CD4-positive, alpha-beta T cell treated with Interleukin-12 subunit alpha and Interleukin-12 subunit beta, for 1 hour (primary cell): ENCODE data around the gene PTGDS.

ENCODE experiments used
- DNase-seq: peaks from one replicate; pipeline ENCODE4 v3.0.0-alpha.2; 2020

PTGDS gene

GRCh38 chr9:136977223-136977622, at the start of gene PTGDS:
TSS of gene PTGDS (plus strand) at chr9:136977504. CDS start at chr9:136977579, 75 bp downstream.
- no peak for DNase-seq

DNA sequence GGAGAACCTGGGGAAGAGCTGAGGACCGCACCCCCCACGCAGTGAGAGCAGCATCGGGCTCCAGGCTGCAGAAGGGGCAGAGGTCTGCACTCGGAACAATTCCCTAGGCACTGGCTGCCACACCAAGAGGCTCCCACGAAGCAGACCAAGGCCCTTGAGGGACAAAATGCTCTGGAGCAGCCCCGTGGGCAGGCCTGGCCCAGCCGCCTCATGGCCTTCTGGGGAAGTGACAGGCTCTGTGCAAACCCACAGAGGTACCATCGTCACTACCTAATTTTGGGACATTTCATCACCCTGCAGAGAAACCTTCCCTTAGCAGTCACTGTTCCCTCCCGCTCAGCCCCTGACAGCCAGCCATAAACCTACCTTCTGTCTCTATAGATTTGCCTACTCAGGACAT, 48.7 kb upstream of the PTGDS start:
- DNase-seq = no peak

DNA sequence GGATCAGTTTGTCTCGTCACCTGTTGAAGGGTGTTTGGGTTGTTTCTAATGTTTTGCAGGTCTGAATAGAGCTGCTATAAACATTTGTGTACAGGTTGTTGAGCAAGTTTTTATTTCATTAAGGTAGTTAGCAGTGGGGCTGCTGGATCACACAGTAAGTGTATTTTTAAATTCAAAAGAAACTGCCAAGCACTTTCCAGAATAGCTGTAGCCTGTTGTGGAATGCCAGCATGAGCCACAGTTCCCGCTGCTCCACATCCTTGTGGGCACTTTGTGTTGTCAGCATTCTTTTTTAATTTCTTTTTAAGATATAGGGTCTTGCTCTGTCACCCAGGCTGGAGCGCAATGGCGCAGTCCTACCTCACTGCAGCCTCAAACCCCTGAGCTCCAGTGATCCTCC, 47.3 kb upstream of the PTGDS start:
- DNase-seq = no peak

DNA sequence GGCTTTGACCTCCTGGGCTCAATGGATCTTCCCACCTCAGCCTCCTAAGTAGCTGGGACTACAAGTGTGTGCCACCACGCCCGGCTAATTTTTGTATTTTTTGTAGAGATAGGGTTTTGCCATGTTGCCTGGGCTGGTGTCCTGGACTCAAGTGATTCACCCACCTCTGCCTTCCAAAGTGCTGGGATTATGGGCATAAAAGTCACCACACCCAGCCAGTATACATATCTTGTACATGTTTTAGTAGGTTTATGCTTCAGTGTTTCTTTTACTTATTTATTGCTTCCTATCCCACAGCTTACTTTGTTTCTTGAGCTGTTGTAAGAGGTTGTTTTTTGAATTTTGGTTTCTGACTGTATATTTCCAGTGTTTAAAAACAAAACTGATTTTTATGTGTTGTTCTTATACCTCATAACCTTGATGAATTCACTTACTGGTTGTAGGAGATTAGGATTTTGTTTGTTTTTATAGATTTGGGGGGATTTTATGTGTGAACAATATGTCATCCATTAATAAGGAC, 45.6 kb upstream of the PTGDS start:
- DNase-seq = no peak

DNA sequence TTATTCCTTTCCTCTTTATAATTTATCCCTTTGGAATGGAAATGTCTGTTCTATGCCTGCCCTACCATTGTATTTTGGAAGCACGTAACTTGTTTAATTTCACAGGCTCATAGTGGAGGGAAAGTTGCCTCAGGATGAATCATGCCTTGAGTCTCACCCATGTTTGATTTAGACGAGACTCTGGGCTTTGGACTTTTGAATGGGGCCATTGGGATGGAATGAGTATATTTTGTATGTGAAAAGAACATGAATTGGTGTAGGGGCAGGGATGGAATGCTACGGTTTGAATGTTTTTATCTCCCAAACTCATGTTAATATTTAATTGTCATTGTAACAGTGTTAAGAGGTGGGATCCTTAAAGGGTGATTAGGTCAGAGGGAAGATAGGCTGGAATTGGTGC, 43.0 kb upstream of the PTGDS start:
- no peak for DNase-seq

DNA sequence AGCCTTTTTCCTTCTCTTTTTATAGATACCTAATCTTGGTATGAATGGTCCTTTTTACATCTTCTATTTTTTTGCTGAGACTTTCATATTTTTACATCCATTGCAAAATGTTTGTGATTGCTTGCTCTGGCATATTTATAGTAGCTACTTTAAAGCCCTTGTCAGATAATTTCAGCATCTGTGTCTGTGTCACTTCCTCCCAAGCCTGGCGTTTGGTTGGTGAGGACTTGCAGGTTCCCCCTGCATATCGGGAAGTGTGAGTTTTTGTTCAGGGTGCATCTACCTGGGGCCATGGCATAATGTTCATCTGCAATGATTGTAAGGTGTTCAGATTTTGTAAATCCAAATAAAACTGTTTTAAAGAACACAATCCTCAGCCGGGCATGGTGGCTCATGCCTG, 41.7 kb upstream of the PTGDS start:
- no peak for DNase-seq

DNA sequence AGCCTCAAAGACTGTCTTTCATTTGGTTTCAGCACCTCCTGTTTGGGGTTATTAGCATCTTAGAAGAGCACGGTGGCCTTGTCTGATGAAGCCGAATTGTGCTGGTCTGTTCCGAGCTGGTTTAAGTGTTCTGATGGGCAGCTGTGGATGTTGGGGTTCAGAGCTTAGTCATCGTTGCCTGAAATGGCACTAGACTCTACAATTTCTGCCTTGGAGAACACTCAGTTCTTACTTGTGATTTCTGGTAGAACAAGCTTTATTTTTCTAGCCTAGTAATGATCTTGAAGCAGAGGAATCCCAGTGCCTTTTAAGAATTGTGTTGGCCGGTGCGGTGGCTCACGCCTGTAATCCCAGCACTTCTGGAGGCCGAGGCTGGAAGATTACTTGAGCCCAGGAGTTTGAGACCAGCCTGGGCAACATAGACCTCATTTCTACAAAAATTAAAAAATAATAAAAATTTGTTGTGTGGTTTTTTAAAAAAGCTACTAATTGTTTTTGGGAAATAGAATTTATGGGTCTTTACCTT, 40.6 kb upstream of the PTGDS start:
- DNase-seq = no peak

DNA sequence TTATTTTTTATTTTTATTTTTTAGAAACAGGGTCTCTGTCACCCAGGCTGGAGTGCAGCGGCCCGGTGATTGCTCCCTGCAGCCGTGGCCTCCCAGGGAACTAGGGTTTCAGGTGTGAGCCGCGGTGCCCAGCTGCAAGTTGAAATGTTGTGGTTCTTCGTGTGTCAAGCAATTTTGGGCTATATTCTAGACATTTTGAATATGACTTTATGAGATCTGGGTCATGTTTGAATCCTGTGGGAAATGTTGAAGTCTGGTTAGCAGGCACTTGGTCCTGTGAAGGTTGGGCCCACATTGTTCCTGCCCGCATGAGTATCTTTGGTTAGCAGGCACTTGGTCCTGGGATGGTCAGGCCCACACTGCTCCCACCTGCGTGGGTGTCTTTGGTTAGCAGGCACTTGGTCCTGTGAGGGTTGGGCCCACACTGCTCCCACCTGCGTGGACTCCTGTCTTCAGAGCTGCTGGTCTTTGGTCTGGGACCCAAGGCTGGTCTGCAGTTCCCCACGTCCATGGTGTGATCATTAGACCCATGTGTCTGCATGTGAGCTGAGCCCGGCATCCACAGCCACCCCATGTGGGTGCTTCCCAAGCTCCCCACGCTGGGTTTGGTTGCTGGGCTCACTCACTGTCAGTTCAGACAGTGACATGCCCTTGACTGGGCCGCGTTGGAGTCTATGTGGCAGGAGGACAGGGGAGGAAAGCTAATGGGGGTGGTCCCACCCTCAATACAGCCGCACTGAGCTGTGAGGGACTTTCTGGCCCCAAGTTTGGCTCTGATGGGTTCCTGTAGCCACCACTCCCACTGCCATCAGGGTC, 39.9 kb upstream of the PTGDS start:
- DNase-seq = no peak

DNA sequence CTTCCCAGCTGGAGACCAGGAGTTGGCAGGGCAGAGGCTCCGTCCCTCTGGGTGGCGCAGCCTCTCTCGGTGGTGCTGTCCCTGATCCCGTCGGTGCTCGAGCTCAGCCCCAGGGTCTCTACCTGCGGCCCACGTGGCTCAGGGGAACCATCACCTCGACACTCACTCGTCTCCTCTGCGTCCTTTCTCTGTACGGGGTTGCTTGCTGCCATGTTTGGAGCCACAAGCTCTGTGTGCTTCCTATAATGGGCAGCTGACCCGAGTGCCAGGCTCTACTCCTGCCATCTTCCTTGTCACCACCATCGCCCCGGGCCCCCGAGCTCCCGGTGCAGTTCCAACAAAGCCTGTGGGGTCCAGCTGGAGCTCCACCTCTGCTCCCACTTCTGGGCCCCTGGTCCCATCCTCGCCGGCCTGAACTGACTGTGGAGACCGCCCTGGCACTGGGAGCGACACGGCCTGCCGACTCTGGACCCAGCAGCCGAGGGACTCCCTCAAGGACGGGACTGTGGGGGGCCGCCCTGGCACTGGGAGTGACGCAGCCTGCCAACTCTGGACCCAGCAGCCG, 37.8 kb upstream of the PTGDS start:
- no peak for DNase-seq

DNA sequence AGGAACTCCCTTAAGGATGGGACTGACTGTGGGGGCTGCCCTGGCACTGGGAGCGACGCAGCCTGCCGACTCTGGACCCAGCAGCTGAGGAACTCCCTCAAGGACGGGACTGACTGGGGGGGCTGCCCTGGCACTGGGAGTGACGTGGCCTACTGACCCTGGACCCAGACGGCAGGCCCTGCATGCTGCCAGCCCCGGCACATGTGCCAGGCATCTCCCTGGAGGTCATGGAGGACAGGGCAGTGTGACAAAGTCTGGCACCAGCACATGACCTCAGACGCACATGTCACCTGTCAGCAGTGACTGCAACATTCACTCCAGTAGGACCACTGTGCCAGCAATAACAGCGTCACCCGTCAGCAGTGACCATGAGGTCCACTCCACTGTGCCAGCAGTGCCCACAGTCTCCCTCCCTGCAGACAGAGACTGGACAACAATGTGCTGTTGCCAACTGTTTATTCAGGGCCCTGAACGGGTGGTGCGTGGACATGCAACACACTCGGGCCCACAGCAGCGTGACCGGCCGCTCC, 37.2 kb upstream of the PTGDS start:
- no peak for DNase-seq

DNA sequence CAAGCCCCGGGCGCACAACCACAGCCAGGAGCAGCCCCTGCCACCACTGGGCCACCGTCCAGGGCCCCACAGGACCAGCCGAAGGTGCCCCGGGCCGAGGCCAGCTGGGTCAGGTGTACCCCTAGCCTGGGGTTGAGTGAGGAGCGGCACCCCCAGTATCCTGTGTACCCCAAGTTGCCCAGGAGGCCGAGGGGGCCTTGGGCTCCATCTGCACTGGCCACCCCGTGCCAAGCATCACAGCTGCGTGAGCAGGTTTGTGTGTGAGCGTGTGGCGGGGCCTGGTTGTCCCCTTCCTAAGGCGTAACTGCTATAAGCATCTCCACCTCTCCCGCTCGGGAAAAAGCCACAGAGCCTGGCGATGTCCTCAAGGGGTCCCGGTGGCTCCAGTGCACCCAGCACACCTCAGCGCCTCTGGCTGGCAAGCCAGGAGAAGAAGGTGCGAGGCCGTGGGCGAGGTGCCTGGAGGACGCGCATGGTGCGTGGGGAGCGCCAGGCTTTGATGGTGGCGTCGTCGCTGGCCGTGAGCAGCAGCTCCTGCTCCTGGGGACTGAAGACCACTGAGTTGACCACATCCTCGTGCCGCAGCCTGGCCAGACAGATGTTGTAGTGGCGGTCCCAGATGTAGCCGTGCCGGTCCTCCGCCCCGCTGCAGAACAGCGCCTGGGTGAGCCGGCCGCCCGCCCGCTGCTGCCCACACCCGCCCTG, 36.6 kb upstream of the PTGDS start:
- DNase-seq = no peak

GRCh38 chr9:136941231-136942111, 35.8 kb upstream of the PTGDS start:
- DNase-seq = no peak

DNA sequence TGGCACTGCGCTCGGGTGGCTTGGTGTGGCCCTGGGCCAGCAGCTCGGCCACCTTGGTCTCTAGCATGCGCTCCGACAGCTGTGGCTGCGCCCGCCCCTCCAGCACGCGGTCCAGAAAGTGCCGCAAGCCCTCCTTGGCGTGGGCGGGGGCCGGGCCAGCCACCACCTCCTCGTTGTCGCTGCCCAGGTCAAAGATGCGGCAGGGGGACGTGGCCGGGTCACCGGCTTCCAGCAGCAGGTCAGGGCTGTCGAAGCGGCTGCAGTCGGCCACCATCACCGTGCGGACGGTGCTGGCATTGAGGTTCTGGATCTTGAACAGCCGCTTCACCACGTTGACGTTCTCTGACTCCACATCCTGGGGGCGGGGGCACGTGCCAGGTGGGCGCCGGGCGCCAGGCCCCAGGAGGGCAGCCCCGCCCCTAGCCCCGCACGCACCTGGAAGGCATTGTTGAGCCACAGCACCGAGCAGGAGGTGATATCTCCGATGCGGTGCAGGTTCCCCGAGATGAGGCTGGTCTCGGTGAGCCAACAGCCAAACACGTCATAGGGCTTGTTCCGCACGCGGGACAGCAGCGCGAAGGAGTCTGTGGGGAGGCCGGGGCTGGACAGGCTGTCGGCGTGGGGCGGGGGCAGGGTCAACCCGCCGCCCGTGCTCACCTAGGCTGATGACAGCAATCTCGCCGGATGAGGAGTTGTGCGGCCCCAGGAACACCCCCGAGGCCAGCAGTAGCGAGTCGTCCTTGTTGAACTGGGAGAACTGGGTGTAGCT, 35.0 kb upstream of the PTGDS start:
- no peak for DNase-seq

GRCh38 chr9:136942881-136943230, 34.4 kb upstream of the PTGDS start:
- no peak for DNase-seq

- DNase-seq = peak; percentile 17
Measured at GRCh38 chr9:136943291-136944211, 33.8 kb upstream of the PTGDS start.

GRCh38 chr9:136944212-136944518, 33.1 kb upstream of the PTGDS start:
- DNase-seq = no peak

- DNase-seq = peak; percentile 95
Measured at GRCh38 chr9:136944519-136945332, 32.6 kb upstream of the PTGDS start, which contains the start of the genes C8G and FBXW5. TSS of gene C8G (plus strand) at chr9:136945243. CDS start at chr9:136945321, 78 bp downstream. TSS of gene FBXW5 (minus strand) at chr9:136944738. CDS start at chr9:136944083, 655 bp downstream.

DNA sequence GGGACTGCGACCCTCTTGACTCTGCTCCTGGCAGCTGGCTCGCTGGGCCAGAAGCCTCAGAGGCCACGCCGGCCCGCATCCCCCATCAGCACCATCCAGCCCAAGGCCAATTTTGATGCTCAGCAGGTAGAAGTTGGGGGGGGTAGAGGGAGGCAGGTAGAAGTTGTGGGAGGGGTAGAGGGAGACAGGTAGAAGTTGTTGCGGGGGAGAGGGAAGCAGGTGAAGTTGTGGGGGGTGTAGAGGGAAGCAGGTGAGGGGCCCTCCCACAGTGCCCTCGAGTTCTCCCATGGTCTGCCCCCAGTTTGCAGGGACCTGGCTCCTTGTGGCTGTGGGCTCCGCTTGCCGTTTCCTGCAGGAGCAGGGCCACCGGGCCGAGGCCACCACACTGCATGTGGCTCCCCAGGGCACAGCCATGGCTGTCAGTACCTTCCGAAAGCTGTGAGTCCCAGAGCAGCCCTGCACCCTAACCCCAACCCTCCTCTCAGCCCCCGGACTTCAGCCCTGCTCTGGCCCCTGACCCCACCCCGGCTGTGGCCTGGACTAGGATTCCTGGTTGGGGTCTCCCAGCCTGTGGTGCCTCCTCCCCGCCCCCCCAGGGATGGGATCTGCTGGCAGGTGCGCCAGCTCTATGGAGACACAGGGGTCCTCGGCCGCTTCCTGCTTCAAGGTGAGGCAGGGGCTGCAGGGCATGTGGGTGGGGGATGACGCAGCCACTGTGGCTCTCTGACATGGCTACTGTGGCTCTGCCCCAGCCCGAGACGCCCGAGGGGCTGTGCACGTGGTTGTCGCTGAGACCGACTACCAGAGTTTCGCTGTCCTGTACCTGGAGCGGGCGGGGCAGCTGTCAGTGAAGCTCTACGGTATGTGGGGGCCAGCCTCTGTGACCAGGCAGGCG, 31.7 kb upstream of the PTGDS start:
- DNase-seq = no peak
